A549 (cell line): Measurements from ENCODE around the gene HIC1. TPM values are rescaled to one million over a fixed set of nuclear protein-coding genes. Genes with fewer than 3 reads are reported as not detected.
A peak's percentile ranks its signal among the peaks of the same experiment; 100 is the strongest.

Experiments used
- ATAC-seq, 2 experiments: fragments of 200-7000 bp in 1 of 2; fragments of >200 bp in 1 of 2; cut with Nextera tagmentation in 1 of 2; cut with Tn5 transposase in 1 of 2; 3 replicates each; pipeline versions ENCODE4 v1.8.0 to v1.9.1; 2018 to 2020; ENCODE audit warnings: mild to moderate bottlenecking in 1 of 2, moderate library complexity in 1 of 2
- CTCF ChIA-PET: fragments of 300-600 bp; sonication (Branson Sonifier 250); formaldehyde crosslinking; extraction: SDS; loops from one replicate; lab custom pipeline; 2021; ENCODE audit warnings: antibody characterized with exemption, inconsistent platforms; lab: Yijun Ruan, JAX
- POLR2A ChIA-PET: fragments of 350-600 bp; formaldehyde crosslinking; extraction: SDS; loops from one replicate; lab custom pipeline; 2021; ENCODE audit warnings: antibody characterized with exemption, inconsistent platforms; lab: Yijun Ruan, JAX
- DNase-seq, 2 experiments: peaks; one replicate each; pipeline versions ENCODE4 v3.0.0 to v3.0.0-alpha.2; 2011 to 2016; ENCODE audit warnings: low read depth in 1 of 2, low spot score in 1 of 2
- FAIRE-seq: peaks from 2 replicates; lab custom pipeline; 2011; peaks lifted over from hg19 to GRCh38; lab: Jason Lieb, UNC
- H3K27ac ChIP-seq, 2 experiments: fragments of >200 bp; sonication (Bioruptor Twin); formaldehyde crosslinking; 3 replicates each; pipeline ENCODE4 v1.5.1; 2016 to 2017
- H3K4me1 ChIP-seq: fragments of >200 bp; sonication (Bioruptor Twin); formaldehyde crosslinking; 3 replicates; pipeline ENCODE4 v1.6.1; 2016
- H3K4me2 ChIP-seq: fragments of >200 bp; sonication (Bioruptor Twin); formaldehyde crosslinking; 3 replicates; pipeline ENCODE4 v1.6.1; 2016
- H3K4me3 ChIP-seq: fragments of >200 bp; sonication (Bioruptor Twin); formaldehyde crosslinking; 3 replicates; pipeline ENCODE4 v1.5.1; 2016
- H3K9me3 ChIP-seq: fragments of >200 bp; sonication (Bioruptor Twin); formaldehyde crosslinking; 3 replicates; pipeline ENCODE4 v1.6.1; 2016
- CHD2 ChIP-seq: fragments of 150-350 bp; IDR thresholded peaks from 2 replicates; pipeline ENCODE4 v1.6.1; 2014; ENCODE audit warnings: low read length; ENCODE audit not compliant: partially characterized antibody
- CHD4 ChIP-seq: fragments of 200-600 bp; sonication (generic); IDR thresholded peaks from 2 replicates; pipeline ENCODE4 v1.6.1; 2016; ENCODE audit warnings: antibody characterized with exemption, mild to moderate bottlenecking, borderline replicate concordance
- EHF ChIP-seq: fragments of 250-450 bp; sonication (Bioruptor Pico); IDR thresholded peaks from 2 replicates; pipeline ENCODE4 v1.5.0; 2020; ENCODE audit warnings: mild to moderate bottlenecking
- EHMT2 ChIP-seq: fragments of 200-600 bp; sonication (generic); IDR thresholded peaks from 2 replicates; pipeline ENCODE4 v1.6.1; 2016; ENCODE audit warnings: antibody characterized with exemption, low read depth, mild to moderate bottlenecking, moderate library complexity
- FOSL2 ChIP-seq, 2 experiments: fragments of 450-650 bp in 1 of 2; fragments of >200 bp in 1 of 2; sonication (Bioruptor Twin) in 1 of 2; formaldehyde crosslinking; IDR thresholded peaks; 2 replicates each; pipeline versions ENCODE4 v1.5.0 to v1.6.1; 2016 to 2020; ENCODE audit warnings: mild to moderate bottlenecking in 1 of 2, moderate library complexity in 1 of 2
- HEYL ChIP-seq: fragments of 250-450 bp; sonication (Bioruptor Pico); IDR thresholded peaks from 2 replicates; pipeline ENCODE4 v1.8.0; 2021; ENCODE audit warnings: mild to moderate bottlenecking, moderate library complexity
- HOXB5 ChIP-seq: fragments of 250-450 bp; sonication (Bioruptor Pico); IDR thresholded peaks from 2 replicates; pipeline ENCODE4 v1.5.0; 2020; ENCODE audit warnings: mild to moderate bottlenecking, moderate library complexity
- JUNB ChIP-seq: fragments of >200 bp; sonication (Bioruptor Twin); formaldehyde crosslinking; IDR thresholded peaks from 2 replicates; pipeline ENCODE4 v1.6.1; 2016
- MYC ChIP-seq: IDR thresholded peaks from 2 replicates; pipeline ENCODE4 v1.6.1; 2012; ENCODE audit warnings: mild to moderate bottlenecking, inconsistent platforms, low read length, improper control_type of control experiment, borderline replicate concordance
- POLR2A ChIP-seq: IDR thresholded peaks from 2 replicates; pipeline ENCODE4 v1.6.1; 2012; ENCODE audit warnings: mild to moderate bottlenecking, low read length
- SREBF2 ChIP-seq: fragments of 450-650 bp; IDR thresholded peaks from 2 replicates; pipeline ENCODE4 v1.6.1; 2014; ENCODE audit warnings: mild to moderate bottlenecking, moderate library complexity
- ZSCAN20 ChIP-seq: fragments of 250-450 bp; sonication (Bioruptor Pico); IDR thresholded peaks from 2 replicates; pipeline ENCODE4 v1.8.0; 2022; ENCODE audit warnings: mild to moderate bottlenecking, moderate library complexity
- WGBS: methylation state at CpG from one replicate; pipeline ENCODE4 v1.1.6; 2017; ENCODE audit errors: missing lambda C conversion rate; 5-methylcytosine and 5-hydroxymethylcytosine counted together
- polyA plus RNA-seq, 4 experiments: library from polyadenylated mRNA; depleted of rRNA in 3 of 4; stranded (reverse); fragments of >200 nt; fragmentation: RNase III in 1 of 4; extraction: RNeasy Plus Mini Kit Qiagen cat#74134 plus additional on column Dnase treatment in 1 of 4; gene quantifications; 2 replicates in 3 of 4; 3 replicates in 1 of 4; pipeline ENCODE4 v1.2.3, GENCODE V29; 2011 to 2017
- TF ChIP-seq, protein P1 (sequence below): fragments of 150-350 bp; IDR thresholded peaks from 2 replicates; pipeline ENCODE4 v1.6.1; 2014; ENCODE audit warnings: low read depth, mild to moderate bottlenecking, low read length
- TF ChIP-seq, protein P2 (sequence below): IDR thresholded peaks from 2 replicates; pipeline ENCODE4 v1.6.1; 2012; ENCODE audit warnings: low read depth, borderline replicate concordance
- TF ChIP-seq, protein P3 (sequence below): IDR thresholded peaks from 2 replicates; pipeline ENCODE4 v1.6.1; 2012
- TF ChIP-seq, protein P4 (sequence below): fragments of 450-650 bp; IDR thresholded peaks from 2 replicates; pipeline ENCODE4 v1.6.1; 2014; ENCODE audit warnings: antibody characterized with exemption

HIC1 gene
- polyA plus RNA-seq, 2 of the 4 experiments (the other 2 are of a cell fraction): 0.13 to 1.3 TPM

DNA sequence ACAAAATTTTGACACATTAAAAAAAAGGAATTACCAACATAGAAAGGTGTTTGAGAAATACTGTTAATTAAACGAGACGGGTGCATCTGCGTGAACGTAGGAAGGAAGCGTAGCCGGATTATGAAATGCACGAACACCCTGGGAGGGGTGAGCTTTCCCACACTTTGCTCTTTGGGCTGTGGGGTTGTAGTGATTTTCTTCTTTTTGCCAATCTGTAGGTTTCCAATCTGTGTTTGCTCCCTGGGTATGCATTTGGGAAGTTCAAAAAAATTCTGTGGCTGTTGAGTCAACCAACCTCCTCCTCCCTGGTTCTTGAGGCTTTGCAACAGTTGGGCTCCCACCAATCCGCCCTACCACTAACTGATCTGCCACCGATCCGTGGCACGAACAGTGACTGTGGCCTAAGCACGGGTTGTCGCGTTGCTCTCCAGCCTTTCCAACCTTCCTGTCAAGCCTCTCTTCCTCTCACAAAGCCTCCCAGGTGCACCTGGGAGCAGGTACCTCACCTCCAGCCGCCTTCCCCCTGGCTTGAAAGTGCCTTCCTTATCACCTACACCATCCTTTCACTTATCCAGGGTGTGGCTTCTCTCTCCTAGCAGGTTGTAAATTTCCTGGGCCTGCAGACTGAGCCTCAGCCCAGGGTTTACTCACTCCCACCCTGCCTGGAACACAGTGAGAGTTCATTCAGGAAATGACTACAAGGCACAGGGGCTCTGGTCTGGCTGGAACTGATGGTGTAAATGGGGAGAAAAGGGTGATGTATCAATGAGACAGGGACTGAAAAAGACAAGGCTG is 46.4 kb upstream of the HIC1 start:
- CTCF ChIA-PET: interaction anchor here (0.6 to 0.9 kb wide), 3 partner anchors 10 to 100 kb away, joined by 3 to 5 read pairs (median 3); no protein-coding TSS in a partner anchor
- FAIRE-seq (no peak), DNase-seq (no peak)

DNA sequence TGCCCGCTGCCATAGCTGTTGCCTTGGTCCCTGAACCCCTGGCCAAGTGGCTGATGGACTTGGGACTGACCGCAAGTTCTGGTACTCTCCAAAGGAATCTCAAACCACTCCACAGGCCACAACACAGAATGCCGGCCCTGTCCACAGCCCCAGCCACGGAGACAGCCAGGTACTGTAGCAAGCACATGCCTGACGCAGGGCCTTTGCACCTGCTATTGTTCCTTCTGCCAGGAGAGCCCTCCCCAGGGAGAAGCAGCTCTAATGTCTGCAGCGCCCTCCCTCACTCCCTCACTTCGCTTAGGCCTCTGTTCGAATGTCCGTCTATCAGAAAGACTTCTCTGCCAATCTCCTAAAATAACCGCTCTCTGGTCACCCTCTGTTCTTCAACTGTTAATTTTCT is 45.2 kb upstream of the HIC1 start:
- H3K4me1 ChIP-seq: no peaks in the 10 kb centered on the region
- WGBS: 81% methylated on average over 6 of the region's 10 CpGs
- POLR2A ChIA-PET: no interaction called here
- CTCF ChIA-PET: interaction anchor here (1.2 kb wide), 1 partner anchor 103 kb away, joined by 3 read pairs; no protein-coding TSS in a partner anchor
- TF ChIP-seq JUNB (no peak), EHMT2 (no peak), POLR2A (no peak), ZSCAN20 (no peak), EHF (CRISPR knock-in tag) (no peak), HOXB5 (CRISPR knock-in tag) (no peak), HEYL (CRISPR knock-in tag) (no peak), SREBF2 (no peak), CHD2 (no peak)
- TF ChIP-seq, protein P1, sequence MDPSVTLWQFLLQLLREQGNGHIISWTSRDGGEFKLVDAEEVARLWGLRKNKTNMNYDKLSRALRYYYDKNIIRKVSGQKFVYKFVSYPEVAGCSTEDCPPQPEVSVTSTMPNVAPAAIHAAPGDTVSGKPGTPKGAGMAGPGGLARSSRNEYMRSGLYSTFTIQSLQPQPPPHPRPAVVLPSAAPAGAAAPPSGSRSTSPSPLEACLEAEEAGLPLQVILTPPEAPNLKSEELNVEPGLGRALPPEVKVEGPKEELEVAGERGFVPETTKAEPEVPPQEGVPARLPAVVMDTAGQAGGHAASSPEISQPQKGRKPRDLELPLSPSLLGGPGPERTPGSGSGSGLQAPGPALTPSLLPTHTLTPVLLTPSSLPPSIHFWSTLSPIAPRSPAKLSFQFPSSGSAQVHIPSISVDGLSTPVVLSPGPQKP: no peak
- TF ChIP-seq, protein P2, sequence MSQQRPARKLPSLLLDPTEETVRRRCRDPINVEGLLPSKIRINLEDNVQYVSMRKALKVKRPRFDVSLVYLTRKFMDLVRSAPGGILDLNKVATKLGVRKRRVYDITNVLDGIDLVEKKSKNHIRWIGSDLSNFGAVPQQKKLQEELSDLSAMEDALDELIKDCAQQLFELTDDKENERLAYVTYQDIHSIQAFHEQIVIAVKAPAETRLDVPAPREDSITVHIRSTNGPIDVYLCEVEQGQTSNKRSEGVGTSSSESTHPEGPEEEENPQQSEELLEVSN: no peak
- TF ChIP-seq, protein P3, sequence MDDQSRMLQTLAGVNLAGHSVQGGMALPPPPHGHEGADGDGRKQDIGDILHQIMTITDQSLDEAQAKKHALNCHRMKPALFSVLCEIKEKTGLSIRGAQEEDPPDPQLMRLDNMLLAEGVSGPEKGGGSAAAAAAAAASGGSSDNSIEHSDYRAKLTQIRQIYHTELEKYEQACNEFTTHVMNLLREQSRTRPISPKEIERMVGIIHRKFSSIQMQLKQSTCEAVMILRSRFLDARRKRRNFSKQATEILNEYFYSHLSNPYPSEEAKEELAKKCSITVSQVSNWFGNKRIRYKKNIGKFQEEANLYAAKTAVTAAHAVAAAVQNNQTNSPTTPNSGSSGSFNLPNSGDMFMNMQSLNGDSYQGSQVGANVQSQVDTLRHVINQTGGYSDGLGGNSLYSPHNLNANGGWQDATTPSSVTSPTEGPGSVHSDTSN: no peak
- TF ChIP-seq, protein P4, sequence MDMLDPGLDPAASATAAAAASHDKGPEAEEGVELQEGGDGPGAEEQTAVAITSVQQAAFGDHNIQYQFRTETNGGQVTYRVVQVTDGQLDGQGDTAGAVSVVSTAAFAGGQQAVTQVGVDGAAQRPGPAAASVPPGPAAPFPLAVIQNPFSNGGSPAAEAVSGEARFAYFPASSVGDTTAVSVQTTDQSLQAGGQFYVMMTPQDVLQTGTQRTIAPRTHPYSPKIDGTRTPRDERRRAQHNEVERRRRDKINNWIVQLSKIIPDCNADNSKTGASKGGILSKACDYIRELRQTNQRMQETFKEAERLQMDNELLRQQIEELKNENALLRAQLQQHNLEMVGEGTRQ: no peak
- TF ChIP-seq, all 56 proteins: peak for 0
- Histone ChIP-seq H3K27ac (no peak overlapping the region), H3K9me3 (peaks cover 14% of the 10 kb centered on the region; the same call in 2 of the 3 replicates), H3K4me2 (no peak overlapping the region), H3K4me3 (no peak overlapping the region)
- ATAC-seq (no peak), FAIRE-seq (no peak), DNase-seq (no peak)

More for the DNA sequence above, 46.4 kb upstream of the HIC1 start:
- WGBS: 83% methylated on average over 15 of the region's 15 CpGs
- Histone ChIP-seq H3K4me1 (no peaks in the 10 kb centered on the region), H3K27ac (no peak overlapping the region), H3K9me3 (peaks cover 14% of the 10 kb centered on the region; the same call in 2 of the 3 replicates), H3K4me3 (no peak overlapping the region), H3K4me2 (no peak overlapping the region)
- no peak for ATAC-seq
- TF ChIP-seq CHD2: no peak
- POLR2A ChIA-PET: no interaction called here

DNA sequence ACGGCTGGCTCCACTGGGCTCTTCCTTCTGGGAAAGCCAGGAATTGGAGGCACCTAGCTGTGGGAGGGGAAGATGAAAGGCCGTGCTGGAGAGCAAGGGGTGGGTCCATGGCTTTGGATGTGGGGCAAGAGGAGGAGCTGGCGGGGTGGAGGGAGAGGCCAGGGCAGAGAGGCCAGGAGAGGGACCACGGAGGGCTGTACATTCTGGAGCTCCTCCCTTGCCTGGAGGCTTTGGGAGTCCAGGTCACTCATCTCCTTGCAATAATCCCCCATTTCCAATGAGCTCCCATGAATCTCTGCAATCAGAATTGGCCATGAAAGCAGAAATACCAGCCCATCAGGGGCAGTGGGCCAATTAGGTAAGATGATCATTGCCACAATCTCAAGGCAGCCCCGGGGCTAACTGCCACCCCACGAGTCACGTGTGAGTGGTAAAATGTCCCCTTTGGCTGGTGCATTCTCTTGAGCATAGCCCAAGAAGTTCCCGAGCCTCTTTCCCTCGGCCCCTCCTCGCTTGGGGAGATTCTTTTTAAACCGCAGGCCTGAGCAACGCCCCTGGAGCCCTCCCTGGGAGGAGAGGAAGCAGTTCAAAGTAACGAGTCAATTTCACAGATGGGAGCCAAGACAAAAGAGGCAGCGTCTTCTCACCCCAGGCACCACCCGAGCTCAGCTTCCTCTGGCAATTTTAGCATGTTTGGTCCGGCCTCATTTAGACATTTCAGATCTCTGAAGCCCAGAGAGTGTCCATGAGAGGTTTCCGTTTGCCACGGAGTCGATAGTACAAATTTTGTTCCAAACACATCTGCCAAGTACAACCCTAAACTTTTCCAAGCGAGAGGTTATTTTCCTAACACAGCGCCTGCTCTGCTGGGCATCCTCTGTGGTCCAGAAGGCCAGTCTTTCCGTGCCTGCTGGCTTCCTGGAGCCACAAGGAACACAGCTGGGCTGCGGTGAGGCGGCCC is 43.2 kb upstream of the HIC1 start:
- CTCF ChIA-PET: interaction anchor here (0.9 to 1.8 kb wide), 7 partner anchors 12 to 103 kb away, joined by 3 to 6 read pairs (median 4); no protein-coding TSS in a partner anchor
- Histone ChIP-seq H3K4me1 (no peaks in the 10 kb centered on the region), H3K4me2 (no peak overlapping the region), H3K27ac (no peak overlapping the region), H3K4me3 (no peak overlapping the region), H3K9me3 (peaks cover 14% of the 10 kb centered on the region; the same call in 2 of the 3 replicates)
- 61% methylated on average over 24 of the region's 24 CpGs for WGBS
- ATAC-seq (peak in 1 of 2 experiments; percentile 23; a peak in 1 of 6 replicates), DNase-seq (no peak), FAIRE-seq (no peak)
- TF ChIP-seq MYC (no peak), CHD4 (no peak), FOSL2 (IDR thresholded peaks at IDR 0.05) (no peak), FOSL2 (CRISPR knock-in tag; IDR thresholded peaks at IDR 0.05) (no peak)
- POLR2A ChIA-PET: no interaction called here
